Activated T-cell treated with anti-CD3 and anti-CD28 coated beads for 24 hours (primary cell): ENCODE measurements around the gene SYCP2L.
"Not testable (repeated sequence)": the region's sequence is repeated elsewhere in the genome, so short reads cannot be mapped to it uniquely, and the experiment has no call there.

Experiments
- DNase-seq: peaks from one replicate; pipeline ENCODE4 v3.0.0-alpha.2; 2020; ENCODE audit warnings: low read depth

SYCP2L gene

DNA sequence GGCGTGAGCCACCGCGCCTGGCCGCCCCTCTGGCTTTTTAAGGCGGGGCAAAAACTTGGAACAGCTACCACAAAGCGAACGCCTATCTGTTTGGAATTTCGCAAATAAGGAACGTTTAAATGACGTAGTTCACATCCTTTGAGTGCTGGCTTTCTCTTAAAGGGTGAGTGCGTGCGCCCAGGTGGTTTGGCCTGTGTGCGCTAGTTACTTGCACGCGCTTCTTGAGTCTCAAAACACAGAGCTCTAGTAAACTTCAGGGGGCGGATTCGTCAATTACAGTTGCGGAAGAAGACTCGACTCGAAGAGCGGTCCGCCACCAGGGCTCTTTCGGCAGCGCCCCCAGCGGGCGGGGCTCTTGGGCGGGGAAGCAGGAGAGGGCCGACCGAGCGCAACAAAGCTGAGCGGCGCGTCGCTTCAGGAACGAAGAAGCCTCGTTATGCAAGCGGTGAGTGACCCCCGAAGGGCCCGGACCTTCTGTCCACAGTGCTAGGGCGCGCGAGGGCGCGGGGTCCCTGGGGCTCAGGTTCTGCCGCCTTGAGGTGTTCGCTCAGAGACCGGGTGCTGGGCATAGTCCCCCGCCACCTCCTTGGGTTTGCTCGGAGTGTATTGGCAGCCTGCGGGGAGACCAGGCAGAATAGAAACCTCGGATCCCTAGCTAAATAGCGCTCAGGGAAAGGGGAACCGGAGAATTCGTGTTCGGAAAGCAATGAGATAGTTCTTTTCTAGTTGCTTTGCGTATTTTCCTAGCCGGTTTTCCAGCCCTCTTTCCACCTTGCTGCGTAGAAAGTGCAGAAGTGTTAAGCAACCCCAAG is at the start of gene SYCP2L:
SYCP2L (plus strand) TSS at position 362 of the 812 bp plus-strand sequence; CDS start at position 437, 75 bp downstream.
- no peak for DNase-seq

GRCh38 chr6:10837622-10837994 is 49.2 kb upstream of the SYCP2L start:
- no peak for DNase-seq

- DNase-seq, result peak; percentile 82
Observed at GRCh38 chr6:10837995-10838793, 48.7 kb upstream of the SYCP2L start, which contains the start of gene MAK. TSS of gene MAK (minus strand) at chr6:10838539. CDS start at chr6:10830648, 7,891 bp downstream.

GRCh38 chr6:10838794-10839333 is 48.0 kb upstream of the SYCP2L start:
- peak; percentile 15 for DNase-seq

- DNase-seq, result no peak
Observed at GRCh38 chr6:10843554-10843953, 43.3 kb upstream of the SYCP2L start.

GRCh38 chr6:10847684-10848083 is 39.2 kb upstream of the SYCP2L start:
- DNase-seq, result no peak

GRCh38 chr6:10849901-10850300 is 37.0 kb upstream of the SYCP2L start:
- DNase-seq, result no peak

- DNase-seq, result no peak
Observed at GRCh38 chr6:10850728-10851127, 36.1 kb upstream of the SYCP2L start.

- no peak for DNase-seq
Observed at GRCh38 chr6:10852361-10852960, 34.4 kb upstream of the SYCP2L start.

GRCh38 chr6:10853849-10854300 is 33.0 kb upstream of the SYCP2L start:
- DNase-seq, result not testable (repeated sequence)

GRCh38 chr6:10854922-10855632 is 31.8 kb upstream of the SYCP2L start:
- DNase-seq, result no peak

DNA sequence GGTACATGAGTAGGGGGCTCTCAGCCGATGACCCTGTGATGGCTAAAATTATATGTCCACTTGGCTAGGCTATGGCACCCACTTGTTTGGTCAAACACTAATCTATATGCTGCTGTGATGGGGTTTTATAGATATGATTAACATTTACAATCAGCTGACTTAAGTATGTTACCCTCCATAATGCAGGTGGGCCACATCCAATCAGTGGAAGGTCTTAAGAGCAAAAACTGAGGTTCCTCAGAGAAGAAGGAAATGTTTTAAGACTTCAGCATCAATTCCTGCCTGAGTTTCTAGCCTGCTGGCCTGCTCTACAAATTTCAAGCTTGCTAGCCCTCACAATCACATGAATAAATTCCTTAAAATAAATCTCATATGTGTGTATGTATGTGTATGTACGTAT is 29.6 kb upstream of the SYCP2L start:
- no peak for DNase-seq

- DNase-seq, result no peak
Observed at GRCh38 chr6:10861086-10861485, 25.8 kb upstream of the SYCP2L start.

DNA sequence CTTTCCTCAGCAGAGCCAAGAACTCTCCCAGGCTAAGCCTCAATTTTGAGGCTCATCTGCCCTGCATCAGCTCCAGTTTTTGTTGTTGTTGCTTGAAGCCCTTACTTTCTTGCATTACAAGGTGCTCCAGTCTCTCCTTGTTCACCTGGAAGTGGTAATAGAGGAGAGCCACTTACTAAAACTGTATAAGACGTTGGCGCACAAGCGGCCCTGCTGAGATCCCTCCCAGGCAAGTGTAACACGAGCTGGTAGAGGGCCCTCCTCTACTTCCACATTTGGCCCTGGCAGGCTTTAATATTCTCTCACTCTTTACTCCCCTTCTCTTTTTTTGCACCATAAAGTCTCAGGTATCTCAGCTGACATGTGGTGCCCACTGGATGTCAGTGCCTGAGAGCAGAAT is 24.5 kb upstream of the SYCP2L start:
- no peak for DNase-seq

- DNase-seq, result not testable (repeated sequence)
Observed at GRCh38 chr6:10863031-10863430, 23.8 kb upstream of the SYCP2L start.

DNA sequence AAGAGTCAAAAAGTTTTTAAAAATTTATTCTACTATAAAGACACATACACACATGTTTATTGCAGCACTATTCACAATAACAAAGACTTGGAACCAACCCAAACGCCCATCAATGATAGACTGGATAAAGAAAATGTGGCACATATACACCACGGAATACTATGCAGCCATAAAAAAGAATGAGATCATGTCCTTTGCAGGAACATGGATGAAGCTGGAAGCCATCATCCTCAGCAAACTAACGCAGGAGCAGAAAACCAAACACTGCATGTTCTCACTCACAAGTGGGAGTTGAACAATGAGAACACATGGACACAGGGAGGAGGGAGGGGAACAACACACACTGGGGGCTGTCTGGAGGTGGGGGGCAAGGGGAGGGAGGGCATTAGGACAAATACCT is 20.1 kb upstream of the SYCP2L start:
- DNase-seq, result not testable (repeated sequence)

DNA sequence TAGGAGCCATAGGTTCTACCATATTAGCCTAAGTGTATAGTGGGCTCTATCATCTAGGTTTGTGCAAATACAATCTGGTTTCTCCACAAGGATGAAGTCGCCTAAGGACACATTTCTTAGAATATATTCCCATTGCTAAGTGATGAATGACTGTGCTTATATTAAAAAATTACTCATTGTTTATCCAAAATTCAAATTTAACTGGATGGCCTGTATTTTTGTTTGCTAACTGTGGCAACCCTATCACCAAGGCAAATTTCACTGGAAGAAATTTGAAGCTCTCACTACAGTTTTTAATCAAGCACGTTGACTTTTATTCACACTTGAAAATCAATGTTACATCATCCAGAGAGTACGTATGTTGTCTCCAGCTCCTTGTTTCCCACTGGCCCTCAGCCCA is 18.9 kb upstream of the SYCP2L start:
- DNase-seq, result no peak

- DNase-seq, result no peak
Observed at GRCh38 chr6:10873374-10873773, 13.5 kb upstream of the SYCP2L start.

GRCh38 chr6:10874207-10874606 is 12.6 kb upstream of the SYCP2L start:
- no peak for DNase-seq

DNA sequence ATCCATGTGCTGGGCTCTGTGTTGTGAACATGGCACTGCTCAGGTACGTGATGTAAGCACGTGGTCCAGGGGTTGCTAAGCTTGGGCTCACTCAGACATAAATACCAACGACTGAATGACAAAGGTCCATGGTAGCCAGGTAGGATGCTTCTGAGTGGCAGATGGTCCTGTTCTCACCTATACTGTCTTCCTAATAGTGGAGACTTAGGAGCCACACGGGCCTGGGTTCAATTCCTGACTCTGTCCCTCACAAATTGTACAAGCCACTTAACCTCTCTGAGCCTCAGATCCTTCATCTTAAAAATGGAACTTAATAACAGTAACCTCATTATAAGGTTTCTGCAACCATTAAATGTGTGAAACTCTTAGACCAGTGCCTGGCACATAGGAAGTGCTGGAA is 11.8 kb upstream of the SYCP2L start:
- no peak for DNase-seq

- DNase-seq, result no peak
Observed at GRCh38 chr6:10877012-10877411, 9.8 kb upstream of the SYCP2L start.

- DNase-seq, result no peak
Observed at GRCh38 chr6:10877871-10878270, 9.0 kb upstream of the SYCP2L start.
